ENCODE results near the gene ZFP28. TPM values are rescaled to one million over a fixed set of nuclear protein-coding genes. Genes with fewer than 3 reads are reported as not detected.

ZFP28 gene
- total RNA-seq, 1 donor from 2014 or later = 8.2 TPM

DNA sequence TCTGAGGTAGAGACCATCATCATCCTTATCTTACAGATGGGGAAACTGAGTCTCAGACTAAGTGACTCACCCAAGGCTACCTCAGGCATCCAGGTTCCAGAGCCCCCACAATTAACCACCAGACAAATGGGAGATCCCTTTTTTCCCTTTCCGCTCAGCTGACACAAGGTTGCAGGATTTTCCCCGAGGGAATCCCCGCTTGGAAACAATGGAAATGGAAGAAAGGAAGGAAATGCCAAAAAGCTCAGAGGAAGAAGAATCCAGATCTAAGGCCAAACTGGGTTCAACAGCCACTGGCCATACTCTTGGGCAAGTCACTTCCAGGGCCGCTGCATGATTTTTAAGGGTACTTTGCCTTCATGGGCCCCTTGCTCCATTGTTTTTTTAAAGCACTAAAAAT, 57.9 kb downstream of the ZFP28 start:
- DNase-seq = no peak

DNA sequence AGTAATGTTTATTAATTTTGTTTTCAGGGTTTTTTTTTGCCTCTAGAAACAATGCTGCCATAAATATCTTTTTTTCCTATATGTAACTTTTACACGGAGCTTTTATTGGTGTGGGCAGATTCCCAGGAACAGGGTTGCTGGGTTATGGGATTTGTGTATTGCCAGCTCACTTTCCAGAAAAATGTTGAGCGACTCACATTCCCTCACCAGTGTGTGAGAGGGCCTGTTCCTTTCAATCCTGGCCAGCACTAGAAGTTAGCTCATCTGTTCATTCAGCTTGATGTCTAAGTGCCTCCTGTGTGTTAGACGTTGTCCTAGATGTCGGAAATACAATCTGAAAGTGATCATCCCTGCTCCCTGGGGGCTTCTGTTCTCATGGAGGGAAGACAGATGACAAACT, 58.9 kb downstream of the ZFP28 start:
- no peak for DNase-seq

DNA sequence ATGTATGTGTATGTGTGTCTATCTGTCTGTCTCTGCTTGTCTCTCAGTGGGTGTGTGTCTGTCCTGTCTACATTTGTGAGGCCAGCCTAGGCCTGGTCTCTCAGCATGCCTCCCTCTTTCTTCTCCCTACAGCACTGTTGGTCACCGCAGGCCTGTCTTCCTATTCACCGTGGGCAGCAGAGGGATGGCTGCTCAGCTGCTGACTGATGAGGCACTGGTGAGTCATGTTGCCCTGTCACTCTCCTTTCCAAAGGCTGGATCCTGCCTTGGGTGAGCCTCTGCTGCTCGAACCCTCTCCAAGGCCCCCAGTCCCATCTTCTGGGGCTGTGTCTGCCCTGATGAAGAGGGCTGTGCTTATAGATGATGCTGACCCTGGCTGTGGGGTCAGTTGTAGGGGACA, 62.6 kb downstream of the ZFP28 start:
- no peak for DNase-seq

DNA sequence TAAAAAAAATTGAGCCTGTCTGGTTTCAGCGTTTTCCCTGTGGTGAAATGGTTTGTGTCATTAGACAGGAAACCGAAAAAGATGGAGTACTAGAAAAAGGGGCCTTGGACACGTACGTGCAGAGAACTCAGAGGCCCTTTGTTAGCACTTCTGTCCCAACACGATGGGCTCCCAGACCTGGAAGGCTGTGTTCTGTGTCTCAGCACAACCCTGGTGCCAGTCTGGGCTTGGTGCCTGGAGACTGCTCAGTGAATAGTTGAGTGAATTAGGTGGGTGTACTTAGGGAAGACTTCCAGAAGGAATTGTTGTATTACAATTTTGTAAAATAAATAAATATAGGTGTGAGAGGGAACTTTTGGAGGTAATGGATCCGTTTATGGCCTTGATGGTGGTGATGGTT, 65.1 kb downstream of the ZFP28 start:
- DNase-seq = no peak

Other genes with a start within 250 kb of the ZFP28 start
- 4.0 TPM for gene ZSCAN5A, start 224.1 kb upstream of the ZFP28 start, total RNA-seq
- gene ZNF582, start 145.4 kb upstream of the ZFP28 start, total RNA-seq = 2.6 TPM
- gene ZNF583, start 134.6 kb upstream of the ZFP28 start, total RNA-seq = 6.3 TPM
- gene ZNF667, start 61.6 kb upstream of the ZFP28 start, total RNA-seq = 10.6 TPM
- 8.9 TPM for gene ZNF471, start 31.1 kb upstream of the ZFP28 start, total RNA-seq
- gene ZNF470, start 28.5 kb downstream of the ZFP28 start, total RNA-seq = 3.9 TPM
- gene ZNF71, start 56.4 kb downstream of the ZFP28 start, total RNA-seq = 5.7 TPM
- gene SMIM17, start 104.2 kb downstream of the ZFP28 start, total RNA-seq = 0.20 TPM
- 1.8 TPM for gene ZNF835, start 132.8 kb downstream of the ZFP28 start, total RNA-seq

Data from skin of body (tissue), 2 donors.